Spleen (tissue), 11 donors: ENCODE measurements around the gene UGT1A5. TPM values are rescaled to one million over a fixed set of nuclear protein-coding genes. Genes with fewer than 3 reads are reported as not detected.

Source experiments
- DNase-seq: peaks from one replicate; pipeline ENCODE4 v3.0.0-alpha.2; 2020
- H3K27ac ChIP-seq, 8 donors: fragments of 200-600 bp; sonication (generic) in 7 of 8; 1 replicate in 4 of 8; 2 replicates in 4 of 8; pipeline versions ENCODE4 v1.5.0 to v1.8.0; 2016 to 2021; ENCODE audit warnings: inconsistent platforms in 4 of 8, mild to moderate bottlenecking in 4 of 8, moderate library complexity in 1 of 8
- H3K27me3 ChIP-seq, 7 donors: fragments of 200-600 bp; sonication (generic) in 6 of 7; replicated peaks in 1 of 7; 1 replicate in 4 of 7; 2 replicates in 3 of 7; pipeline versions ENCODE4 v1.5.0 to v1.8.0; 2016 to 2021; ENCODE audit warnings: inconsistent platforms in 3 of 7, mild to moderate bottlenecking in 1 of 7
- H3K36me3 ChIP-seq, 6 donors: fragments of 200-600 bp; sonication (generic) in 5 of 6; 1 replicate in 4 of 6; 2 replicates in 2 of 6; pipeline versions ENCODE4 v1.5.0 to v1.8.0; 2016 to 2021; ENCODE audit warnings: inconsistent platforms in 2 of 6
- H3K4me1 ChIP-seq, 6 donors: fragments of 200-600 bp; sonication (generic) in 5 of 6; 1 replicate in 3 of 6; 2 replicates in 3 of 6; pipeline versions ENCODE4 v1.5.0 to v1.8.0; 2016 to 2021; ENCODE audit warnings: inconsistent platforms in 3 of 6
- H3K4me3 ChIP-seq, 8 donors: fragments of 200-600 bp; sonication (generic) in 7 of 8; 1 replicate in 4 of 8; 2 replicates in 4 of 8; pipeline versions ENCODE4 v1.5.0 to v1.8.0; 2016 to 2021; ENCODE audit warnings: inconsistent platforms in 4 of 8, mild to moderate bottlenecking in 4 of 8, moderate library complexity in 2 of 8
- H3K9me3 ChIP-seq, 8 donors: fragments of 200-600 bp; sonication (generic) in 7 of 8; 1 replicate in 4 of 8; 2 replicates in 4 of 8; pipeline versions ENCODE4 v1.5.0 to v1.8.0; 2016 to 2021; ENCODE audit warnings: inconsistent platforms in 4 of 8
- CTCF ChIP-seq, 11 experiments: fragments of 200-600 bp in 7 of 11; fragments of 450-650 bp in 4 of 11; sonication (generic) in 4 of 11; IDR thresholded peaks in 8 of 11; conservative IDR thresholded peaks in 3 of 11; 1 replicate in 7 of 11; 2 replicates in 4 of 11; pipeline versions ENCODE4 v1.4.0 to v1.8.0; 2016 to 2021; ENCODE audit warnings: antibody characterized with exemption in 11 of 11, inconsistent platforms in 4 of 11, mild to moderate bottlenecking in 1 of 11
- POLR2A ChIP-seq, 3 donors: fragments of 450-650 bp; IDR thresholded peaks; one replicate each; pipeline ENCODE4 v1.5.1; 2017; ENCODE audit warnings: antibody characterized with exemption in 3 of 3, mild to moderate bottlenecking in 1 of 3
- POLR2AphosphoS5 ChIP-seq, 3 donors: sonication (generic); formaldehyde crosslinking; IDR thresholded peaks; one replicate each; pipeline ENCODE4 v1.5.1; 2017; ENCODE audit warnings: antibody characterized with exemption in 3 of 3
- WGBS, 5 donors: extraction: QIAGEN DNeasy Blood & Tissue Kit in 3 of 5; methylation state at CpG; one replicate each; pipeline versions ENCODE4 v1.1.5 to v1.1.7; 2013 to 2018; 5-methylcytosine and 5-hydroxymethylcytosine counted together
- intact Hi-C: fragments of 100-400 bp; cut with DNase I; formaldehyde crosslinking; loops from one replicate; pipeline ENCODE4 v1.15.0; 2023; ENCODE audit warnings: low total_unique reads
- polyA plus RNA-seq, 3 donors: library from polyadenylated mRNA; stranded (reverse); fragments of 200-250 nt; gene quantifications; one replicate each; pipeline ENCODE4 v1.2.1, GENCODE V29; 2013
- total RNA-seq, 7 donors: library from RNA; depleted of rRNA in 3 of 7; stranded (reverse); fragments of >200 nt in 3 of 7; fragmentation: NEBNext Ultra II Directional in 4 of 7; extraction: Animal tissue kit (Norgen Biotek cat#: 25700) in 4 of 7; gene quantifications; one replicate each; pipeline versions ENCODE4 v1.1.0 to v1.2.1, GENCODE V29; 2016 to 2021
- donor health status: healthy with polysubstance abuse.
- donor health status: DM: no; HTN: no; CAD: no; lungs with moderate emphysema.
- donor health status: DM: no; HTN: no; CAD: no.
- donor health status: Bipolar disorder and iron deficiency.
- donor health status: healthy.
- donor health status: DM: no; HTN: no; CAD: no.
- donor health status: DM: yes; HTN: yes; CAD: no.

The UGT1A5 gene
- total and polyA plus RNA-seq, 10 donors: not detected

GRCh38 chr2:233674995-233675394 lies 37.7 kb upstream of the UGT1A5 start:
- DNase-seq: no peak
- intact Hi-C loops: no loop called here

GRCh38 chr2:233676046-233676445 lies 36.7 kb upstream of the UGT1A5 start:
- no peak overlapping the region for H3K4me3 ChIP-seq
- WGBS, 5 donors: 82 to 93% (median 85%) methylated on average over 2 of the region's 2 CpGs
- no peak for DNase-seq
- no peaks in the 10 kb centered on the region for H3K36me3 ChIP-seq
- no peaks in the 10 kb centered on the region for H3K9me3 ChIP-seq
- H3K27me3 ChIP-seq: peaks cover 0 to 7% (median 0%) of the 10 kb centered on the region in 7 donors
- TF ChIP-seq CTCF (IDR thresholded peaks at IDR 0.05 in 8 of 11, conservative IDR thresholded peaks at IDR 0.05 in 3 of 11) (no peak), POLR2A (IDR thresholded peaks at IDR 0.05) (no peak), POLR2AphosphoS5 (IDR thresholded peaks at IDR 0.05) (no peak)
- no peaks in the 10 kb centered on the region for H3K4me1 ChIP-seq
- intact Hi-C loops: no loop called here
- no peak overlapping the region for H3K27ac ChIP-seq

More at GRCh38 chr2:233674995-233675394, 37.7 kb upstream of the UGT1A5 start:
- H3K27ac ChIP-seq: no peak overlapping the region
- no peaks in the 10 kb centered on the region for H3K36me3 ChIP-seq
- 56 to 78% (median 74%) methylated on average over 4 of the region's 4 CpGs for WGBS, 5 donors
- no peaks in the 10 kb centered on the region for H3K9me3 ChIP-seq
- no peak overlapping the region for H3K4me3 ChIP-seq
- TF ChIP-seq POLR2A (IDR thresholded peaks at IDR 0.05) (no peak), CTCF (IDR thresholded peaks at IDR 0.05 in 8 of 11, conservative IDR thresholded peaks at IDR 0.05 in 3 of 11) (no peak), POLR2AphosphoS5 (IDR thresholded peaks at IDR 0.05) (no peak)
- H3K4me1 ChIP-seq: no peaks in the 10 kb centered on the region
- H3K27me3 ChIP-seq: peaks cover 0 to 10% (median 0%) of the 10 kb centered on the region in 7 donors

GRCh38 chr2:233679196-233679595 lies 33.5 kb upstream of the UGT1A5 start:
- TF ChIP-seq CTCF (IDR thresholded peaks at IDR 0.05 in 8 of 11, conservative IDR thresholded peaks at IDR 0.05 in 3 of 11) (no peak), POLR2AphosphoS5 (IDR thresholded peaks at IDR 0.05) (no peak), POLR2A (IDR thresholded peaks at IDR 0.05) (no peak)
- intact Hi-C loops: no loop called here
- WGBS, 5 donors: 67 to 88% (median 82%) methylated on average over 4 of the region's 4 CpGs
- Histone ChIP-seq H3K27ac (no peak overlapping the region), H3K4me1 (no peaks in the 10 kb centered on the region), H3K4me3 (no peak overlapping the region), H3K27me3 (peaks cover 0 to 7% (median 0%) of the 10 kb centered on the region in 7 donors), H3K9me3 (no peaks in the 10 kb centered on the region), H3K36me3 (no peaks in the 10 kb centered on the region)
- no peak for DNase-seq

GRCh38 chr2:233680361-233681045 lies 32.2 kb upstream of the UGT1A5 start:
- TF ChIP-seq POLR2AphosphoS5 (IDR thresholded peaks at IDR 0.05) (no peak), CTCF (IDR thresholded peaks at IDR 0.05 in 8 of 11, conservative IDR thresholded peaks at IDR 0.05 in 3 of 11) (no peak), POLR2A (IDR thresholded peaks at IDR 0.05) (no peak)
- intact Hi-C loops: no loop called here
- no peak overlapping the region for H3K4me3 ChIP-seq
- H3K27ac ChIP-seq: no peak overlapping the region
- no peaks in the 10 kb centered on the region for H3K36me3 ChIP-seq
- no peak for DNase-seq
- peaks cover 0 to 7% (median 0%) of the 10 kb centered on the region in 7 donors for H3K27me3 ChIP-seq
- H3K9me3 ChIP-seq: no peaks in the 10 kb centered on the region
- no peaks in the 10 kb centered on the region for H3K4me1 ChIP-seq
- WGBS, 5 donors: 75 to 93% (median 83%) methylated on average over 4 of the region's 4 CpGs
